HG02870 (cell line): ENCODE data around the gene SLC35G3.
"Not testable (repeated sequence)": the region's sequence is repeated elsewhere in the genome, so short reads cannot be mapped to it uniquely, and the experiment has no call there.

ENCODE experiments used
- ATAC-seq: cut with Tn5 transposase; IDR thresholded peaks from one replicate; pipeline ENCODE4 v1.9.1; 2021; ENCODE audit warnings: mild to moderate bottlenecking, moderate library complexity; ENCODE audit not compliant: unreplicated experiment

Gene SLC35G3

DNA sequence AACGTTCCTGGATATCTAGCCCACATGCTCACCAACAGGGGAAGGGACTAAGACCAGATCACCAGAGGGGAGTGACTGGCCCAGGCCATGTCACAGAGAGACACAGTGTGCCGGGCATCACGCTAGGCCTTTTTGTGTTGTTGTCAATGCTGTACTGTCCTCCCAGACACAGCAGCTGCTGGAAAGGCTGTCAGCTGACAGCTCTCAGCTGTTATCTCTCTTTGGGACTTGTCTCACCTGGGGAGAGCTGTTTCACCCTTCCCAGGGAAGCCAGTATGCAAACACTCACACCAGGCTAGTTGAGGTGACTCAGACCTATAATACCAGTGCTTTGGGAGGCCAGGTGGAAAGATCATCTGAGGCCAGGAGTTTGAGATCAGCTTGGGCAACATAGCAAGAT, 27.1 kb downstream of the SLC35G3 start:
- no peak for ATAC-seq

- ATAC-seq, result no peak
Observed at GRCh38 chr17:35166526-35166925, 27.7 kb downstream of the SLC35G3 start.

DNA sequence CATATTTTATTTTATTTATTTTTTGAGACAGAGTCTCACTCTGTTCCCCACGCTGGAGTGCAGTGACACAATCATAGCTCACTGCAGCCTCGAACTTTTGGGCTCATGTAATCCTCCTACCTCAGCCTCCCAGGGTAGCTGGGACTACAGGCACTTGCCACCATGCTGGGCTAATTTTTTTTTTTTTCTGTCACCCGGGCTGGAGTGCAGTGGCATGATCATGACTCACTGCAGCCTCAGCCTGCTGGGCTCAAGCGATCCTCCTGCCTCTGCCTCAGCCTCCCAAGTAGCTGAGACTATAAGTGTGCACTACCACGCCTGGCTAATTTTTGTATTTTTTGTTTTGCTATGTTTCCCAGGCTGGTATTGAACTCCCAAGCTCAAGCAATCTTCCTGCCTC, 29.5 kb downstream of the SLC35G3 start:
- no peak for ATAC-seq

- no peak for ATAC-seq
Observed at GRCh38 chr17:35163886-35164285, 30.3 kb downstream of the SLC35G3 start.

- ATAC-seq, result no peak
Observed at GRCh38 chr17:35162755-35163154, 31.4 kb downstream of the SLC35G3 start.

DNA sequence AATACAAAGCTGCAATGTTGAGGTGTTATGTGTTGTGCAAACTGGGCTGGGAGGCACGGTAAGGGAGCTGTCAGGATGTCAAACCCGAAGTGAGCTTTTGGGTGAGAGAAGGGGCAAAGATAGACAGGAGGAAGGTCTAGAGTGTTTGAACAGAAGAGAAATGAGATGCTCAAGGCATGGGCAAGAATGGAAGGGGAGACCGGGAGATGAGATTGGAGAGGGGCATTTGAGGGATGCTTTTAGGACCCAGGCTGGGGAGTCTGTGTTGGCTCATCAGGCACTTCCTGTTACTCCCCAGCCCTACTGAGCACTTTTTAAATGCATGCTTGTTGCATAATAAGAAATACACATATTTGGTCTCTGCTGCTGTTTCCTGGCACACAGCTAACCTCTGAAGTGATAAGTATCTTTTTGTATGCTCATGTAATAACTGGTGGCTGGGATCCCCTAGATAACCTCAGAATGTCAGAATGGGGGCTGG, 32.9 kb downstream of the SLC35G3 start:
- ATAC-seq, result no peak

DNA sequence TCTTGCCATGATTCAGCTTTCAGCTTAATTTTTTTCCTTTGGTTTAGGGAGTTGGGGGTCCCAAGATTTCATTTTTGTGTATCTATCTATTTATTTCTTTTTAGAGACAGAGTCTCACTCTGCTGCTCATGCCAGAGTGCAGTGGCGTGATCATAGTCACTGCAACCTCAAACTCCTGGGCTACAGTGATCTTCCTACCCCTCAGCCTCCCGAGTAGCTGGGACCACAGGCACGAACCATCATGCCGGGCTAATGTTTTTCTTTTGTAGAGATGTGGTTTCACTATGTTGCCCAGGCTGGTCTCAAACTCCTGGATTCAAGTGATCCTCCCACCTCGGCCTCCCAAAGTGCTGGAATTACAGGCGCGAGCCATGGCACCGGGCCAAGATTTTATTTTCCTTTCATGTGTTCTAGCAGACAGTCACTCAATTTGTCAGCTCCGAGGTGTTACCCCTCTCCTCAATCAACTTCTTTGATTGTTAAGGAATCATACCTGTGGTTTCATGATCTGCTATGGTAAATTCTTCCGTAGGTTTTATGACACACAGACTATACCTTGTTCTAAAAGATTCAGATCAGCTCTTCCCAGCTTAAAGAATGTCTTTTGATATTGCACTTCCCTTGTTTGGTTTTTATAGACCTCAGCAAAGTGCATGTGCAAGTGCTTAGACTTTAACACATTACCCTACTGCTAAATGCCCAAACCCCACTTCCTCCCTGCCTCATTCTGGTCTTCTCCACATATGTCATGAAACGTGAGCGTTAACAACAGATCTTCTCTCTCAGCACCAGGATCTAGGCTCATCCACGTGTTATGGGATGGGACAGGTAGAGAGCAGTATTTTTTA, 33.6 kb downstream of the SLC35G3 start:
- no peak for ATAC-seq

DNA sequence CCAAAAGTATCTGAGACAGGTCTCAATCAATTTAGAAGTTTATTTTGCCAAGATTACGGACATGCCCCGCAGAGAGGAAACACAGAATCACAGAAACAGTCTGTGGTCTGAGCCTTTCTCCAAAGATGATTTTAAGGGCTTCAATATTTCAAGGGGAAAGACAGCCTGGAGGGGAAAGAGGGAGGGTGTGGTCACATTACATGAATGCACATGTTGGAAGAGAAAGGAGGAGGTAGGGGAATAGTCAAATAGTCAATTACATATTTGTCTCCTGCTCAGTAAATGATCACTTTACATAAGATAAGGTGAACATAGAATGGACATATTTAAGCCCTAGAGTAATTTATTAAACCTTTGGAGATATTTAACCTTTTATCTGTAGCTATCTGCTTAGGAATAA, 34.3 kb downstream of the SLC35G3 start:
- no peak for ATAC-seq

DNA sequence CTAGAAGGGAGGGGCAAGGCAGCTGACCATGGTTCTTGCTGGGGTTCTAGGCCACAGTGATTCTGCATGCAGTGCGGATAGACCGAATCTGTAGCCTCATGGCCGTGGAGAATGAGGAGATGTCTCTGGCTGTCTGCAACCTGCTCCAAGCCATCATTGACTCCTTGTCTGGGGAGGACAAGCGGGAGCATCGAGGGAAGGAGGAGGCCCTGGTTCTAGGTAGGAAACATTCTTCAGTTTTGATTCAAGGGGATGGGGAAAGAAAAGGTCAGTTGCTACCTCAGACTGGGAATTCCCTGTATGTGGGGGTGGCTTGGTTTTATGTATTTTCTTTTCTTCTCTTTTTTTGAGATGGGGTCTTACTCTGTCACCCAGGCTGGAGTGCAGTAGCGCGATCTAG, 38.9 kb downstream of the SLC35G3 start:
- ATAC-seq, result no peak

GRCh38 chr17:35154196-35155165, 39.7 kb downstream of the SLC35G3 start:
- no peak for ATAC-seq

- no peak for ATAC-seq
Observed at GRCh38 chr17:35152421-35153140, 41.6 kb downstream of the SLC35G3 start.

DNA sequence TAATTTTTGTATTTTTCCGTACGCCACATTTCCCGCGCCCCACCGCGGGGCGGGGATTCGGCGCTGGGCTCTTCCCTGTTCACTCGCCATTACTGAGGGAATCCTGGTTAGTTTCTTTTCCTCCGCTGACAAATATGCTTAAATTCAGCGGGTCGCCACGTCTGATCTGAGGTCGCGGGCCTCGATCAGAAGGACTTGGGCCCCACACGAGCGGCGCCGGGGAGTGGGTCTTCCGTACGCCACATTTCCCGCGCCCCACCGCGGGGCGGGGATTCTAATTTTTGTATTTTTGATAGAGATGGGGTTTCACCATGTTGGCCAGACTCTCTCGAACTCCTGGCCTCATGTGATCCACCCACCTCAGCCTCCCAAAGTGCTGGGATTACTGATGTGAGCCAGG, 43.1 kb downstream of the SLC35G3 start:
- not testable (repeated sequence) for ATAC-seq

GRCh38 chr17:35149941-35150340, 44.3 kb downstream of the SLC35G3 start:
- no peak for ATAC-seq

- ATAC-seq, result no peak
Observed at GRCh38 chr17:35148144-35148543, 46.0 kb downstream of the SLC35G3 start.

GRCh38 chr17:35147375-35147905, 46.8 kb downstream of the SLC35G3 start, which contains the start of gene UNC45B:
UNC45B (plus strand) TSS chr17:35147817; CDS start chr17:35148264, 447 bp downstream.
- no peak for ATAC-seq

- no peak for ATAC-seq
Observed at GRCh38 chr17:35146214-35146833, 47.9 kb downstream of the SLC35G3 start.

- no peak for ATAC-seq
Observed at GRCh38 chr17:35144840-35145239, 49.4 kb downstream of the SLC35G3 start.
